ENCODE data around the gene MINDY4. TPM values are rescaled to one million over a fixed set of nuclear protein-coding genes. Genes with fewer than 3 reads are reported as not detected.

MINDY4 gene
- total and polyA plus RNA-seq, 2 of the 8 experiments (the other 6 are each of a cell fraction or from before 2014, with no cell fraction given), result 1.3 to 3.6 TPM

DNA sequence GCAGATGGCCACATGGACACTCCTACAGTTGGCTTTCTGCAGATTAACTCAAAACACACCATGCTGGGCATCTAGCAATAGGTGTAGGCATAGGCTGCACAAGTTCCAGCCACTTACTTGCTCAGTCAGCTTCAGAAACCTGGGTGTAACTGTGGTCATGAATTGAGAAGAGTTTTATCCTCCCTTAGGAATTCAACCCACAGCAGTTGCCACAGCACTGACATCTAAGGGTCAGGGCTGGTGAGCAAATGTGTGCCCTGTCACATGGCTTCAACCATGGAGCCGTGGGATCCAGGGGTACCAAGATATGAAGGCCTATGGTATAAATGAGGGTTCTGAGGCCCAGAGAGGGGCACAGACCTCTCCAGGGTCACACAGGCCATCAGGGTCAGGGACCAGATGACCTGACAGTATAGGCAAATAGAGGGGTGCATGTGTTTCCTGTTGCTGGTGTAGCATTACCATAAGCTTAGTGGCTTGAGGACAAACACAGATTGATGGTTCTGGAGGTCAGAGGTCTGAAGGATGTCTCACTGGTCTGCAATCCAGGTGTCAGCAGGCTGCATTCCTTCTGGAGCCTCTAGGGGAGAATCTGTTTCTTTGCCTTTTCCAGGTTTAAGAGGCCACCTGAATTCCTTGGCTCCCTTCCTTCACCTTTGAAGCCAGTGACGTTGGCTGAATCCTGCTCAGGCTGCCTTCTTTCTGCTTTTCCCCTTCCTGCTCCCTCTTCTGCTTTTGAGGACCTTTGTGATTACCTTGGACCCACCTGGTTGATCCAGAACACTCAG, 24.1 kb downstream of the MINDY4 start:
- H3K4me1 ChIP-seq (replicated peaks in 1 of 4; ENCODE audit: control insufficient read depth in 3 of 4, insufficient read depth in 4 of 4, low read length in 3 of 4), result 0 out of 7 replicates have a peak, but pooled peaks cover 0 to 3% (median 0%) of the 10 kb centered on the region in 4 experiments
- H3K9ac ChIP-seq (replicated peaks in 1 of 4; ENCODE audit: extremely low read depth in 1 of 4, low read depth in 3 of 4, low read length in 3 of 4), result no peak overlapping the region
- H4K5ac ChIP-seq (ENCODE audit: insufficient read length, low read depth, low read length), result no peak overlapping the region
- WGBS, 2 experiments (ENCODE audit: extremely low coverage in 1 of 2, insufficient coverage in 1 of 2, insufficient read length in 1 of 2, insufficient replicate concordance in 2 of 2, low coverage in 1 of 2, low lambda C conversion rate in 2 of 2, missing lambda C conversion rate in 1 of 2), result 81% methylated on average over 2 of the region's 2 CpGs; no CpG with 5 or more reads in 1 of the 2 experiments
- no peaks in the 10 kb centered on the region for H3K79me2 ChIP-seq (ENCODE audit: control insufficient read depth in 1 of 2, insufficient read depth in 2 of 2, low read length in 2 of 2)
- FAIRE-seq (no peak), DNase-seq (ENCODE audit: low read depth in 1 of 2, low spot score in 2 of 2) (no peak)
- no peak overlapping the region for H3K18ac ChIP-seq (ENCODE audit: extremely low read depth, low read length)
- no peak overlapping the region for H2BK5ac ChIP-seq (ENCODE audit: low read depth, low read length)
- no peak overlapping the region for H2BK20ac ChIP-seq (ENCODE audit: low read length)
- no peak overlapping the region for H4K8ac ChIP-seq (ENCODE audit: extremely low read depth, insufficient read depth, low read length)
- H3K4ac ChIP-seq (replicated peaks; ENCODE audit: insufficient read length, low read depth, low read length), result no peak overlapping the region
- no peak overlapping the region for H4K91ac ChIP-seq (replicated peaks; ENCODE audit: insufficient read length, low read length)
- ChIA-PET CTCF (ENCODE audit: partially characterized antibody) (interaction anchor here (0.6 to 2.1 kb wide), 9 partner anchors 10 to 330 kb away, joined by 3 to 6 read pairs (median 4); partner anchors contain the start of gene AQP1), POLR2A (ENCODE audit: partially characterized antibody) (no interaction called here)
- H3K23me2 ChIP-seq (ENCODE audit: low read depth, low read length), result 0 out of 2 replicates have a peak, but pooled peaks cover 2% of the 10 kb centered on the region
- H3K23ac ChIP-seq (ENCODE audit: insufficient read length), result no peak overlapping the region
- H2AFZ ChIP-seq (ENCODE audit: low read length), result no peak overlapping the region
- H3K36me3 ChIP-seq (ENCODE audit: control insufficient read depth in 2 of 4, insufficient read depth in 4 of 4, low read length in 3 of 4), result peaks cover 0 to 3% (median 0%) of the 10 kb centered on the region in 4 experiments; a peak in 1 of 8 replicates
- H3K9me3 ChIP-seq (ENCODE audit: insufficient read depth in 2 of 2, low read depth in 1 of 2, low read length in 1 of 2), result no peaks in the 10 kb centered on the region
- H2BK15ac ChIP-seq (ENCODE audit: low read length), result no peak overlapping the region
- H3K4me2 ChIP-seq (ENCODE audit: insufficient read depth in 1 of 2, low read depth in 2 of 2, low read length in 2 of 2), result no peak overlapping the region
- H2AK5ac ChIP-seq (ENCODE audit: low read depth, low read length), result no peak overlapping the region
- no peaks in the 10 kb centered on the region for H3K27me3 ChIP-seq (replicated peaks in 1 of 4; ENCODE audit: control insufficient read depth in 3 of 4, extremely low read depth in 1 of 4, insufficient read depth in 3 of 4, low read length in 3 of 4)
- no peak overlapping the region for H3K56ac ChIP-seq (replicated peaks; ENCODE audit: insufficient read length, low read depth, low read length)
- H3K14ac ChIP-seq (ENCODE audit: insufficient read length), result no peak overlapping the region
- no peaks in the 10 kb centered on the region; the same call in 1 of the 2 replicates for H3K79me1 ChIP-seq (ENCODE audit: low read depth, low read length)
- H4K20me1 ChIP-seq (replicated peaks in 1 of 2; ENCODE audit: control insufficient read depth in 1 of 2, insufficient read depth in 2 of 2, low read length in 2 of 2), result no peaks in the 10 kb centered on the region
- no peak overlapping the region for H3K27ac ChIP-seq (ENCODE audit: low read depth, low read length)
- no peak overlapping the region for H2BK12ac ChIP-seq (ENCODE audit: low read depth, low read length)
- no peak overlapping the region for H3K4me3 ChIP-seq (ENCODE audit: extremely low read depth in 1 of 4, insufficient read depth in 2 of 4, low read depth in 3 of 4, low read length in 4 of 4)
- TF ChIP-seq RNF2 (IDR thresholded peaks at IDR 0.05; ENCODE audit: borderline replicate concordance, low read depth, low read length, missing control alignments, poor library complexity, severe bottlenecking), result no peak
- TF ChIP-seq, protein P1, sequence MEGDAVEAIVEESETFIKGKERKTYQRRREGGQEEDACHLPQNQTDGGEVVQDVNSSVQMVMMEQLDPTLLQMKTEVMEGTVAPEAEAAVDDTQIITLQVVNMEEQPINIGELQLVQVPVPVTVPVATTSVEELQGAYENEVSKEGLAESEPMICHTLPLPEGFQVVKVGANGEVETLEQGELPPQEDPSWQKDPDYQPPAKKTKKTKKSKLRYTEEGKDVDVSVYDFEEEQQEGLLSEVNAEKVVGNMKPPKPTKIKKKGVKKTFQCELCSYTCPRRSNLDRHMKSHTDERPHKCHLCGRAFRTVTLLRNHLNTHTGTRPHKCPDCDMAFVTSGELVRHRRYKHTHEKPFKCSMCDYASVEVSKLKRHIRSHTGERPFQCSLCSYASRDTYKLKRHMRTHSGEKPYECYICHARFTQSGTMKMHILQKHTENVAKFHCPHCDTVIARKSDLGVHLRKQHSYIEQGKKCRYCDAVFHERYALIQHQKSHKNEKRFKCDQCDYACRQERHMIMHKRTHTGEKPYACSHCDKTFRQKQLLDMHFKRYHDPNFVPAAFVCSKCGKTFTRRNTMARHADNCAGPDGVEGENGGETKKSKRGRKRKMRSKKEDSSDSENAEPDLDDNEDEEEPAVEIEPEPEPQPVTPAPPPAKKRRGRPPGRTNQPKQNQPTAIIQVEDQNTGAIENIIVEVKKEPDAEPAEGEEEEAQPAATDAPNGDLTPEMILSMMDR (IDR thresholded peaks at IDR 0.05; ENCODE audit: control extremely low read depth in 1 of 3, insufficient read depth in 1 of 3, low read depth in 1 of 3, low read length in 3 of 3), result peak in 1 of 3 experiments; percentile 18; a peak in 1 of 4 replicates
- no peak overlapping the region for H2BK120ac ChIP-seq (replicated peaks; ENCODE audit: low read depth, low read length)

Measured in H1 (cell line).